WTC11 (cell line): ENCODE measurements around the gene FLRT3. TPM values are rescaled to one million over a fixed set of nuclear protein-coding genes. Genes with fewer than 3 reads are reported as not detected.
A peak's percentile ranks its signal among the peaks of the same experiment; 100 is the strongest.

ENCODE experiments used
- ATAC-seq: fragments of 200-7000 bp; cut with Tn5 transposase; 2 replicates; pipeline ENCODE4 v1.10.0; 2021; ENCODE audit warnings: mild to moderate bottlenecking, moderate library complexity
- Bru-seq: library from RNA; stranded (reverse); fragments of 400-500 nt; gene quantifications from one replicate; lab custom pipeline; 2021; lab: Mats Ljungman, UMichigan
- CTCF ChIA-PET: fragments of 300-600 bp; sonication (Branson Sonifier 250); formaldehyde crosslinking; loops from one replicate; lab custom pipeline; 2021; ENCODE audit warnings: antibody characterized with exemption; lab: Charles Lee
- POLR2A ChIA-PET: fragments of 350-600 bp; sonication (Branson Sonifier 250); formaldehyde crosslinking; loops from one replicate; lab custom pipeline; 2021; ENCODE audit warnings: antibody characterized with exemption; lab: Charles Lee
- DNase-seq: peaks from one replicate; pipeline ENCODE4 v3.0.0; 2021; ENCODE audit warnings: low spot score
- H3K27ac Mint-ChIP-seq: 2 replicates; pipeline ENCODE4 v1.8.0; 2021; ENCODE audit warnings: mixed read lengths
- H3K27me3 Mint-ChIP-seq: 2 replicates; pipeline ENCODE4 v1.8.0; 2021; ENCODE audit warnings: low read depth, mild to moderate bottlenecking, moderate library complexity, mixed read lengths
- H3K36me3 Mint-ChIP-seq: 2 replicates; pipeline ENCODE4 v1.8.0; 2021; ENCODE audit warnings: mixed read lengths
- H3K4me1 Mint-ChIP-seq: 2 replicates; pipeline ENCODE4 v1.8.0; 2022; ENCODE audit warnings: mixed read lengths
- H3K4me3 Mint-ChIP-seq: 2 replicates; pipeline ENCODE4 v1.8.0; 2021; ENCODE audit warnings: mild to moderate bottlenecking, moderate library complexity, mixed read lengths
- H3K9me3 Mint-ChIP-seq: 2 replicates; pipeline ENCODE4 v1.8.0; 2021; ENCODE audit warnings: mixed read lengths
- CTCF ChIP-seq: fragments of 200-600 bp; IDR thresholded peaks from 2 replicates; pipeline ENCODE4 v1.8.0; 2022; ENCODE audit warnings: antibody characterized with exemption
- ERG ChIP-seq: fragments of 250-450 bp; sonication (Bioruptor Pico); IDR thresholded peaks from 2 replicates; pipeline ENCODE4 v1.8.0; 2021; ENCODE audit warnings: mild to moderate bottlenecking
- FOXJ3 ChIP-seq: sonication (generic); formaldehyde crosslinking; IDR thresholded peaks from 2 replicates; pipeline ENCODE4 v1.9.0; 2021; ENCODE audit warnings: missing genetic modification reagents, mild to moderate bottlenecking, borderline replicate concordance
- GABPB1 ChIP-seq: sonication (generic); formaldehyde crosslinking; IDR thresholded peaks from 2 replicates; pipeline ENCODE4 v1.8.1; 2023; ENCODE audit warnings: mild to moderate bottlenecking, missing genetic modification reagents
- MXD4 ChIP-seq: fragments of 250-450 bp; sonication (Bioruptor Pico); IDR thresholded peaks from 2 replicates; pipeline ENCODE4 v1.8.0; 2021; ENCODE audit warnings: mild to moderate bottlenecking, moderate library complexity, borderline replicate concordance
- MYBL2 ChIP-seq: sonication (generic); formaldehyde crosslinking; IDR thresholded peaks from 2 replicates; pipeline ENCODE4 v1.8.1; 2023; ENCODE audit warnings: mild to moderate bottlenecking, moderate library complexity, missing genetic modification reagents
- NFE2L1 ChIP-seq: sonication (generic); formaldehyde crosslinking; IDR thresholded peaks from 2 replicates; pipeline ENCODE4 v1.8.1; 2023; ENCODE audit warnings: missing genetic modification reagents
- STAT6 ChIP-seq: sonication (generic); formaldehyde crosslinking; conservative IDR thresholded peaks from 2 replicates; pipeline ENCODE4 v1.8.1; 2023; ENCODE audit warnings: mild to moderate bottlenecking, low read depth, missing genetic modification reagents, moderate library complexity
- ZBTB21 ChIP-seq: sonication (generic); formaldehyde crosslinking; IDR thresholded peaks from 2 replicates; pipeline ENCODE4 v1.8.1; 2023; ENCODE audit warnings: mild to moderate bottlenecking, missing genetic modification reagents, borderline replicate concordance
- long read RNA-seq, 3 experiments: library from RNA in 1 of 3; library from capped mRNA in 1 of 3; library from polyadenylated mRNA in 1 of 3; unstranded in 2 of 3; stranded (forward) in 1 of 3; transcript quantifications; one replicate each; pipeline ENCODE4 v2.0.0, GENCODE V29; 2021
- total RNA-seq: library from RNA; stranded (reverse); gene quantifications from 3 replicates; pipeline ENCODE4 v1.2.3, GENCODE V29; 2021
- TF ChIP-seq, protein P1 (sequence below): sonication (generic); formaldehyde crosslinking; IDR thresholded peaks from 2 replicates; pipeline ENCODE4 v1.8.1; 2022; ENCODE audit warnings: mild to moderate bottlenecking, missing genetic modification reagents, moderate library complexity, borderline replicate concordance
- TF ChIP-seq, protein P2 (sequence below): sonication (generic); formaldehyde crosslinking; IDR thresholded peaks from 2 replicates; pipeline ENCODE4 v1.8.0; 2022; ENCODE audit warnings: mild to moderate bottlenecking, missing genetic modification reagents
- TF ChIP-seq, protein P3 (sequence below): sonication (generic); formaldehyde crosslinking; conservative IDR thresholded peaks from 2 replicates; pipeline ENCODE4 v1.8.1; 2022; ENCODE audit warnings: mild to moderate bottlenecking, missing genetic modification reagents

FLRT3 gene
- total RNA-seq (0.50 to 1.0 TPM (median 0.79 TPM) in 3 replicates), Bru-seq, nascent RNA (percentile 48 among the genes with signal in this experiment)
- long read RNA-seq, experiment 1, full-length matches to known transcripts: 3 of 4 reads
- long read RNA-seq, experiment 1, partial matches to known transcripts: 0 of 4 reads
- long read RNA-seq, experiment 1, other reads (novel, unspliced or antisense): 1 of 4 reads
- long read RNA-seq, experiment 2: 0 reads
- long read RNA-seq, experiment 3, partial matches to known transcripts: 0 of 1 reads
- long read RNA-seq, experiment 3, other reads (novel, unspliced or antisense): 1 of 1 reads

GRCh38 chr20:14337400-14338171, at the start of gene FLRT3:
Gene FLRT3 (minus strand): TSS chr20:14337612. CDS start chr20:14327506, 10,106 bp downstream.
- H3K27ac Mint-ChIP-seq: 0 out of 2 replicates have a peak within 1 kb of the TSS, but pooled peaks have one; percentile 49
- H3K4me3 Mint-ChIP-seq: peak within 1 kb of the TSS; percentile 68
- no peaks in the 10 kb centered on the region; the same call in 1 of the 2 replicates for H3K9me3 Mint-ChIP-seq
- peak; percentile 75 for DNase-seq
- TF ChIP-seq, protein P1, sequence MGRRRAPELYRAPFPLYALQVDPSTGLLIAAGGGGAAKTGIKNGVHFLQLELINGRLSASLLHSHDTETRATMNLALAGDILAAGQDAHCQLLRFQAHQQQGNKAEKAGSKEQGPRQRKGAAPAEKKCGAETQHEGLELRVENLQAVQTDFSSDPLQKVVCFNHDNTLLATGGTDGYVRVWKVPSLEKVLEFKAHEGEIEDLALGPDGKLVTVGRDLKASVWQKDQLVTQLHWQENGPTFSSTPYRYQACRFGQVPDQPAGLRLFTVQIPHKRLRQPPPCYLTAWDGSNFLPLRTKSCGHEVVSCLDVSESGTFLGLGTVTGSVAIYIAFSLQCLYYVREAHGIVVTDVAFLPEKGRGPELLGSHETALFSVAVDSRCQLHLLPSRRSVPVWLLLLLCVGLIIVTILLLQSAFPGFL (CRISPR knock-in tag): no peak
- TF ChIP-seq FOXJ3 (CRISPR knock-in tag) (no peak), GABPB1 (CRISPR knock-in tag) (peak; percentile 73), CTCF (peak; percentile 53), ERG (no peak), MXD4 (CRISPR knock-in tag) (no peak), STAT6 (no peak), MYBL2 (no peak), ZBTB21 (peak; percentile 86)
- TF ChIP-seq, protein P2, sequence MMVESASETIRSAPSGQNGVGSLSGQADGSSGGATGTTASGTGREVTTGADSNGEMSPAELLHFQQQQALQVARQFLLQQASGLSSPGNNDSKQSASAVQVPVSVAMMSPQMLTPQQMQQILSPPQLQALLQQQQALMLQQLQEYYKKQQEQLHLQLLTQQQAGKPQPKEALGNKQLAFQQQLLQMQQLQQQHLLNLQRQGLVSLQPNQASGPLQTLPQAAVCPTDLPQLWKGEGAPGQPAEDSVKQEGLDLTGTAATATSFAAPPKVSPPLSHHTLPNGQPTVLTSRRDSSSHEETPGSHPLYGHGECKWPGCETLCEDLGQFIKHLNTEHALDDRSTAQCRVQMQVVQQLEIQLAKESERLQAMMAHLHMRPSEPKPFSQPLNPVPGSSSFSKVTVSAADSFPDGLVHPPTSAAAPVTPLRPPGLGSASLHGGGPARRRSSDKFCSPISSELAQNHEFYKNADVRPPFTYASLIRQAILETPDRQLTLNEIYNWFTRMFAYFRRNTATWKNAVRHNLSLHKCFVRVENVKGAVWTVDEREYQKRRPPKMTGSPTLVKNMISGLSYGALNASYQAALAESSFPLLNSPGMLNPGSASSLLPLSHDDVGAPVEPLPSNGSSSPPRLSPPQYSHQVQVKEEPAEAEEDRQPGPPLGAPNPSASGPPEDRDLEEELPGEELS (CRISPR knock-in tag): no peak
- TF ChIP-seq, protein P3, sequence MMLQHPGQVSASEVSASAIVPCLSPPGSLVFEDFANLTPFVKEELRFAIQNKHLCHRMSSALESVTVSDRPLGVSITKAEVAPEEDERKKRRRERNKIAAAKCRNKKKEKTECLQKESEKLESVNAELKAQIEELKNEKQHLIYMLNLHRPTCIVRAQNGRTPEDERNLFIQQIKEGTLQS (CRISPR knock-in tag): no peak
- TF ChIP-seq, all 79 proteins: peak for 3
- ChIA-PET CTCF (interaction anchor here (0.6 to 2.1 kb wide), 43 partner anchors 9 to 906 kb away, joined by 3 to 25 read pairs (median 4); no protein-coding TSS in a partner anchor), POLR2A (no interaction called here)
- Mint-ChIP-seq H3K4me1 (peaks cover 33% of the 10 kb centered on the region), H3K36me3 (no peaks in the 10 kb centered on the region), H3K27me3 (peaks cover 10% of the 10 kb centered on the region)
- peak; percentile 98 for ATAC-seq

DNA sequence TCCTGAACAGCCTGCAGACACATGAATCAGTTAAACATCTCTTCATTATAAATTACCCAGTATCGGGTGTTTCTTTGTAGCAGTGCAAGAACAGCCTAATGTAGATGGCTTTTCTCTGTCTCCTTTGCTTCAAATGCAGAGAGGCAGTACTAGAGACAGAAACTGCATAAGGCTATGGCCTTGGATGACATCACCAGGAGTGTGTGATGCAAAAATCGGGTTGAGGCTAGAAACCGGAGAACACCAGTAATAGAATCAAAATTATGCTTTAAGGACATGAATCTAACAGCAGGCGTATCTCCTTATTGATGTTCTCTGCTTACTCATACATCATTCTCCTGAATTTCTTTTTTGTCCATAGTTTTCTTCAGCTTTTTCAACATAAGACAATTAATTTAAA, 49.3 kb upstream of the FLRT3 start:
- Mint-ChIP-seq H3K36me3 (peaks cover 5% of the 10 kb centered on the region; the same call in 1 of the 2 replicates), H3K4me3 (no peak overlapping the region), H3K9me3 (peaks cover 4% of the 10 kb centered on the region), H3K27ac (no peak overlapping the region), H3K4me1 (peaks cover 16% of the 10 kb centered on the region), H3K27me3 (no peaks in the 10 kb centered on the region)
- CTCF ChIA-PET: no interaction called here
- DNase-seq (no peak), ATAC-seq (no peak)
- POLR2A ChIA-PET: no interaction called here
- TF ChIP-seq NFE2L1 (CRISPR knock-in tag): no peak
